ENCODE data around the gene ELFN2. TPM values are rescaled to one million over a fixed set of nuclear protein-coding genes. Genes with fewer than 3 reads are reported as not detected.

Gene ELFN2
- polyA plus RNA-seq, 3 donors = 0.01 TPM; not detected in 2

GRCh38 chr22:37472418-37473006 lies 45.2 kb upstream of the ELFN2 start:
- no peaks in the 10 kb centered on the region for H3K79me2 ChIP-seq (ENCODE audit: insufficient read depth, low read length)
- DNase-seq = peak in 2 of 3 donors; percentile 14 to 34
- Mint-ChIP-seq H3K4me1 (no peaks in the 10 kb centered on the region), H3K36me3 (peaks cover 75 to 99% of the 10 kb centered on the region in 2 donors), H3K4me3 (no peak overlapping the region), H3K27ac (peak overlapping the region in 1 of 7 donors; percentile 20), H3K27me3 (ENCODE audit: low read depth in 3 of 3) (peaks cover 0 to 2% (median 0%) of the 10 kb centered on the region in 3 donors), H3K9me3 (no peaks in the 10 kb centered on the region)
- WGBS (ENCODE audit: insufficient coverage) = 60% methylated on average over 1 of the region's 8 CpGs
- no peaks in the 10 kb centered on the region for H3K9me3 ChIP-seq (replicated peaks in 1 of 2; ENCODE audit: control insufficient read depth in 1 of 2, insufficient read depth in 1 of 2, low read length in 2 of 2)
- H3K9ac ChIP-seq (ENCODE audit: insufficient read depth, low read length, poor library complexity, severe bottlenecking) = no peak overlapping the region
- no peaks in the 10 kb centered on the region for H3K27me3 ChIP-seq (ENCODE audit: control insufficient read depth in 2 of 2, insufficient read depth in 2 of 2, low read length in 2 of 2)
- no peaks in the 10 kb centered on the region for H3K4me1 ChIP-seq (ENCODE audit: control insufficient read depth in 1 of 2, insufficient read depth in 2 of 2, low read length in 2 of 2)
- TF ChIP-seq CTCF (IDR thresholded peaks at IDR 0.05) = peak; percentile 64
- H4K20me1 ChIP-seq (ENCODE audit: insufficient read depth, low read length) = peaks cover 96% of the 10 kb centered on the region
- intact Hi-C loops (cut with micrococcal nuclease) = no loop called here
- H3K27ac ChIP-seq (ENCODE audit: low read depth in 1 of 2, low read length in 2 of 2) = no peak overlapping the region
- no peak overlapping the region for H2AFZ ChIP-seq (ENCODE audit: insufficient read depth, low read depth, low read length, poor library complexity, severe bottlenecking)
- no peak overlapping the region for H3K4me3 ChIP-seq (replicated peaks in 1 of 3; ENCODE audit: low read depth in 2 of 3, low read length in 3 of 3)
- H3K36me3 ChIP-seq (replicated peaks in 1 of 2; ENCODE audit: control insufficient read depth in 1 of 2, insufficient read depth in 2 of 2, low read length in 2 of 2) = peaks cover 75 to 97% of the 10 kb centered on the region in 2 donors
- H3K4me2 ChIP-seq (replicated peaks; ENCODE audit: extremely low read depth, low read length, poor library complexity, severe bottlenecking) = no peak overlapping the region

GRCh38 chr22:37471727-37472417 lies 44.6 kb upstream of the ELFN2 start:
- TF ChIP-seq CTCF (IDR thresholded peaks at IDR 0.05) = no peak
- intact Hi-C loops (cut with micrococcal nuclease) = no loop called here
- peaks cover 71 to 97% of the 10 kb centered on the region in 2 donors for H3K36me3 ChIP-seq (replicated peaks in 1 of 2; ENCODE audit: control insufficient read depth in 1 of 2, insufficient read depth in 2 of 2, low read length in 2 of 2)

More at GRCh38 chr22:37471727-37472417, 44.6 kb upstream of the ELFN2 start:
- H3K4me1 Mint-ChIP-seq = no peaks in the 10 kb centered on the region
- DNase-seq = no peak
- Histone ChIP-seq H3K4me1 (ENCODE audit: control insufficient read depth in 1 of 2, insufficient read depth in 2 of 2, low read length in 2 of 2) (no peaks in the 10 kb centered on the region), H2AFZ (ENCODE audit: insufficient read depth, low read depth, low read length, poor library complexity, severe bottlenecking) (no peak overlapping the region), H3K4me2 (replicated peaks; ENCODE audit: extremely low read depth, low read length, poor library complexity, severe bottlenecking) (no peak overlapping the region), H3K79me2 (ENCODE audit: insufficient read depth, low read length) (no peaks in the 10 kb centered on the region), H3K4me3 (replicated peaks in 1 of 3; ENCODE audit: low read depth in 2 of 3, low read length in 3 of 3) (no peak overlapping the region), H3K9me3 (replicated peaks in 1 of 2; ENCODE audit: control insufficient read depth in 1 of 2, insufficient read depth in 1 of 2, low read length in 2 of 2) (no peaks in the 10 kb centered on the region), H4K20me1 (ENCODE audit: insufficient read depth, low read length) (peaks cover 96% of the 10 kb centered on the region), H3K27me3 (ENCODE audit: control insufficient read depth in 2 of 2, insufficient read depth in 2 of 2, low read length in 2 of 2) (no peaks in the 10 kb centered on the region), H3K9ac (ENCODE audit: insufficient read depth, low read length, poor library complexity, severe bottlenecking) (no peak overlapping the region), H3K27ac (ENCODE audit: low read depth in 1 of 2, low read length in 2 of 2) (no peak overlapping the region)
- no peak overlapping the region for H3K4me3 Mint-ChIP-seq
- WGBS (ENCODE audit: insufficient coverage) = 96% methylated on average over 4 of the region's 9 CpGs
- H3K27me3 Mint-ChIP-seq (ENCODE audit: low read depth in 3 of 3) = peaks cover 0 to 2% (median 0%) of the 10 kb centered on the region in 3 donors
- H3K27ac Mint-ChIP-seq = peak overlapping the region in 1 of 7 donors; percentile 20
- no peaks in the 10 kb centered on the region for H3K9me3 Mint-ChIP-seq
- peaks cover 73 to 99% of the 10 kb centered on the region in 2 donors for H3K36me3 Mint-ChIP-seq
